ENCODE data around the gene COL18A1.

COL18A1 gene

GRCh38 chr21:45421846-45422775 is 17.1 kb downstream of the COL18A1 start:
- no peak for FAIRE-seq

GRCh38 chr21:45423201-45423955 is 18.4 kb downstream of the COL18A1 start:
- no peak for DNase-seq (ENCODE audit: extremely low spot score, insufficient read length, low read depth)
- no peak for FAIRE-seq

More at GRCh38 chr21:45421846-45422775, 17.1 kb downstream of the COL18A1 start:
- DNase-seq (ENCODE audit: extremely low spot score, insufficient read length, low read depth): no peak

DNA sequence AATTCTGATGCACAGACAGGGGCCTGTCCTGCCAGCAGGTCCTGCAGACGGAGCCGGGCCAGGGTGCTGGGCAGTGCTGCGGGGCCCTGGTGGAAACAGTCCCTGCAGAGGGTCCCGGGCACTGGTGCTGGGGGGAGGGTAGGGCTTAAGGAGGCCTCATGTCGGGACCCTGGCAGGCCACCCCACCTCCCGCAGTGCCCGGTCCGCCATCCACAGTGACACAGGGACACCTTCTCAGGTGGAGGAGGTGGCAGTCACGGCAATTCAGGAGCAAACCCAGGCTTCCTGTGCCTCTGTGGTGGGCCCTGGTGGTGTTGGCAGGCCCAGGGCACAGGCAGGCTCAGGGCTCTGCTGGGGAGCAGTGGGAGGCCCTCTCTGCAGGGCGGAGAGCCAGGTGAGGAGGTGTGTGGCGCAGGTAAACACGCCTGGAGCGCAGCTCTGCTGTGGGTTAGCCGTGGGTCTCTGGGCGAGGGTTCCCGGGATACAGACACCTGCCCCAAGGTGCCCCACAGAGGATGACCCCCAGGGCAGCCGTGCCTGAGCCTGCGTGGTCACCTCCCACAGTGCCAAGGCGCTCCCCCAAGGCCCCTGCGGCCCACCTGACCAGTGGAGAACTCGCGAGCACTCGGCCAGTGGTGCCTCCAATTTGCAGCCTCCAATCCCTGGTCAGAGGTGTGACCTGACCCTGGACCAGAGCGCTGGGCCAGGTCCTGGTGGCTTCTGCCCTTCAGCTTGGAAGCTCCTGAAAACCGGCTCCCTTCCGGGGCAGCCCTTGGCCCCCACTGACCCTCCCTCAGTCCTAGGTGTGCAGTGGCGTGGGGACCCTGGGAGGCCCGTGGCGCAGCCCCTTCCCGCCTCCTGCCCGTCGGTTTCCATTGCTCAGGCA is 19.2 kb downstream of the COL18A1 start:
- FAIRE-seq (no peak), DNase-seq (ENCODE audit: extremely low spot score, insufficient read length, low read depth) (no peak)

GRCh38 chr21:45424854-45425795 is 20.2 kb downstream of the COL18A1 start:
- no peak for FAIRE-seq
- no peak for DNase-seq (ENCODE audit: extremely low spot score, insufficient read length, low read depth)

GRCh38 chr21:45427331-45428271 is 22.6 kb downstream of the COL18A1 start:
- no peak for FAIRE-seq

DNA sequence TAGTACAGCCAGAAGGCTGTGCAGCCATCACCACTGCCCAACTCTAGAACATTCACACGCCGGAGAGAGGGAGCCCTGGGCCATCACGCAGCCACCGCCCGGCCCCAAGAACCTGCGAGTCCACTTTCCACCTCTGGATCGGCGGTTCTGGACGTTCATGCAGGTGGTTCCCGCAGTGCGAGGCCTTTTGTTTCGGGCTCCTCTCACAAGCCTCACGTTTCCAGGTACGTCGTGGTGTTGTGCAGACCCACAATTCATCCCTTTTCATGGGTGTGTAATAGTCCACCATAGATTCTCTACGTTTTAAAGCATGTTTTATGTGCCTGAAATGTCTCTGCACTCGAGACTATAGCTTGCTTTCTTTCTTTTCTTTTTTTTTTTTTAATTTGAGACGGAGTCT is 23.6 kb downstream of the COL18A1 start:
- DNase-seq (ENCODE audit: extremely low spot score, insufficient read length, low read depth) (no peak), FAIRE-seq (no peak)

More at GRCh38 chr21:45427331-45428271, 22.6 kb downstream of the COL18A1 start:
- DNase-seq (ENCODE audit: extremely low spot score, insufficient read length, low read depth): no peak

DNA sequence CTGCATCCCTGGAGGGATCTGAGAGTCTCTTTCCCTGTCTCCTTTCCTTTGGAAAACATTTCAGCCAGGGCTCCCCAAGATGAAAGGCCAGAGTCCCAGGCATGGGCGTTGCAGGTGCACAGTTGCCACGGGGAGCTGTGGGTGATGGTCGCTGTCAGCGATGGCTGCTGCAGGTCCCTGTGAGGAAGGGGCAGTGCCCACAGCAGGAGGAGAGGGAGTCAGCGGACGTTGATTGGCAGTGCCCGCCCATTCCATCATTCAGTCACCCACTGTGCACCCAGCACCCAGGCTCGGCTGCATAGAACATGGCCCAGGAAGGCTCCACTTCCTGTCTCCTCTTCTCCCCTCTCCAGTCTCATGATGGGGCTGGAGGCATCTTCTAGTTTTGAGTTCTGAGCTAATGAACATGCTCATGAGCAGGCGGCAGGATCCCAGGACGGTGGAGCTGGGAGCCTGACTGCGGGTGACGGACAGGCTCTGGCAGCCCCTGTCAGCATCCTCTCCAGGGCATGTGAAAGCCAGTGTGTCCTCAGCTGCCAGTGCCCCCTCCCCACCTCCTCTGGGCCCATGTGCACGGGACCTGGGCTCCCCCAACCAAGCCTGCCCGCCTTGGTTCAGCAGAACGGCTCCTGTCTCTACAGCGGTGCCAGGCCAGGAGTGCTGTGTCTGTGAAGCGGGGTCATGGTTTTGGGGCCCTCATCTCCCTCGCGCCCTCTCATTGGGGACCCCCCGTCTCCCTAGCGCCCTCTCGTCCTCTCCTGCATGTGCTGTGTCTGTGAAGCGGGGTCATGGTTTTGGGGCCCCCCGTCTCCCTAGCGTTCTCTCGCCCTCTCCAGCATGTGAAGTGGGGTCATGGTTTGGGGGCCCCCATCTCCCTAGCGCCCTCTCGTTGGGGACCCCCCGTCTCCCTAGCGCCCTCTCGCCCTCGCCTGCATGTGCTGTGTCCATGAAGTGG is 24.5 kb downstream of the COL18A1 start:
- FAIRE-seq (no peak), DNase-seq (ENCODE audit: extremely low spot score, insufficient read length, low read depth) (no peak)

DNA sequence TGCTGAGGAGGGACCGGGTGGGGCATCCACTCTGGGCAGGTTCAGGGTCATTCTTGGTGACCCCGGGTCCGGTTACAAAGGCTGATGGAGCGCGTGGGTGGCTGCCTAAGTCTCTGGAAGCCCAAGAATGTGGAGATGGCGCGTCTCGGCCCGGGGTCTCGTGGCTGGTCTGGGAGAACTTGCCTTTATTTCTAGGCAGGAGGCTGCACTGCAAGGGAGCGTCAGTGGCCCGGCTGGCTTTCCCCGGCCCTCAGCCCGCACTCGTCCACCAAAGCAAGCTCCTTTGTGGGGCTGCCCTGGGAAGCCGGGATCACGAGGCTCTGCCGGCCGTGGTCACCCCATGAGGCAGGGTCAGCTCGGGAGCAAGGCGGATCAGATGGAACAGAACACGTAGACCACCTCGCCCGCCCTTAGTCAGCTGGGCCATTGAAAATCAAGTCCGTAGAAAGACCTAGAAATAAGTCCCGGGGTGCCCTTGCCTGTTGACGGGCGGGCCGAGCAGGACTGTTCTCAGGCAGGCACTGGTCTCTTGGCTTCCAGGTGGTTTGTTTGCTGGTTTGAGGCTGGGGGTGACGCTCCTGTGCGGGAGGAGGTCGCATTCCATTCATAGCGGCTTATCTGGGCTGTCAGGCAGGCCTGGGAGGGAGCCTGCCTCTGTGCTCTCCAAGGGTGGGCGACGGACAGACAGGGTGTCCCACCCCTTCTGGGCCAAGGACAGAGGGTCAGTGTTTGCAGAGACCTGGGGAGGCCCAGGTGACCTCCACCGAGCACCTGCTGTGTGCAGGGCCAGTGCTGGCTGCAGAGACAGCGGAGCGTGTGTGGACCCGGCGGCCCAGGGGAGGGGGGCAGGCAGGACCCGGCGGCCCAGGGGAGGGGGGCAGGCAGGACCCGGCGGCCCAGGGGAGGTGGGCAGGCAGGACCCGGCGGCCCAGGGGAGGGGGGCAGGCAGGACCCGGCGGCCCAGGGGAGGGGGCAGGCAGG is 25.8 kb downstream of the COL18A1 start:
- FAIRE-seq (no peak), DNase-seq (ENCODE audit: extremely low spot score, insufficient read length, low read depth) (no peak)

DNA sequence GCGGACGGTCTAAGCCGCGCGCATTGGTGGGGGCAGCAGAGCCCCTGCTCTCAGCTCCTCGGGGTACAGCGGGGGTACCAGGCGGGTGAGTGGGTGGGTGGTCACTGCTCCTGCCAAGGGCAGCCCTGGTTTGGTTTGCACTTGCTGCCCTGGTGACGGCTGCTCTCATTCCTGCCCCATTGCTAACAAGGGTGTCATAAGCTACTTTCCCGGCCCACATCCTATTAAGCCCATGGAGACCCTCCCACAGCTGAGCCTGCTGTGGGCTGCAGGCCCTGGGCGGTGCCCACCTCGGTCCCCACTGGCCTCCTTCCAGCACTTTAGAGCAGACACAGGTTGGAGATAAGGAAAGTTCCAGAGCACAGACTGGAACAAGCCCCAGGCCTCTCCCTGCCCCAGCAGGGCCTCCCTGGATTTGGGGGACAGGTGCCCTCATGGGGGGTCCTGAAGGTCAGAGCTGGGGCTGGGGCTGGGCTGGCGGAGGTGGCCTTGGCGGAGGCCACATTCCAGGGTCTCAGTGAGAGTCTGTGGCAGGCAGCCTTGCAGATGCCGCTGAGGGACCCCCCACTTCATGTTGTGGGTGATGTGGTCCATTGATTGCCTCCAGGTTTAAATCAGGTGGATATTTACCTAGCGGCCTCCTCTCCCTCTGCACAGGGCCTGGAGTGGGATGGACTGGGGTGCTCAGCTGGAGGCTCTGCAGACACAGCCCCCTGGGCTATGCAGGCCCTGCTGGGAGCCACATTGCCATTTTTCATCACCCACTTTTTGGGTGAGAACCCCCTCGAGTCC is 27.0 kb downstream of the COL18A1 start:
- DNase-seq (ENCODE audit: extremely low spot score, insufficient read length, low read depth) (no peak), FAIRE-seq (no peak)

DNA sequence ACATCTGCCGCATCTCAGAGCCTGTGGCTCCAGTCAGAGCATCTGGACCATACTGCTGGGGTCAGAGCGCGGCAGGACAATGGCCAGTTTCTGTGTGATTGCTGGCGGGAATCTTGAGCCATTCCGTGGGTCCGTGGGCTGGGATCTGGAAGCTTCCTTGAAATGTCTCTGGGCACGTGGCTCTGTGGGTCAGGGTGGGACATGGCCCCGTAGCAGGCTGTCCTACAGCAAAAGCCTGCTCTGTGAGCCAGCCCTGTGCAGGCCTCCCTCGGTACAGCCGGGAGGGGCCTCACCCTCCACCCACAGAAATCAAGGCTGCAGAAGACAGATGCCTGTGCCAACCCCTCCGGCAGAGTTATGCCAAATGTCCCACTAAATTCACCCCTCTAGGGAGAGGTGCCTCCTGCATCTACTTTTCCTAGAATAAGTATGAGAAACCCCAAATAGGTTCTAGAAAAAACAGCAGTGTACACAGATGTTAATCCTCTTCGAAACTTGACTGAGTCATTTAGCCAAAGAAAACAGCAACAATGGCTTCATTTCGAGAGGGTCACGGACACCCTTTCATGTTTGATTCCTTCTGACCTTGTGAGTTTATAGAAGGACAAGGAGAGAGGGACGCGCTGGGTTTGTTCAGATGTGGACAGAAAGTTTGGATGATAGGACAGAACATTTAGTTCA is 27.8 kb downstream of the COL18A1 start:
- DNase-seq (ENCODE audit: extremely low spot score, insufficient read length, low read depth): no peak
- FAIRE-seq: no peak

DNA sequence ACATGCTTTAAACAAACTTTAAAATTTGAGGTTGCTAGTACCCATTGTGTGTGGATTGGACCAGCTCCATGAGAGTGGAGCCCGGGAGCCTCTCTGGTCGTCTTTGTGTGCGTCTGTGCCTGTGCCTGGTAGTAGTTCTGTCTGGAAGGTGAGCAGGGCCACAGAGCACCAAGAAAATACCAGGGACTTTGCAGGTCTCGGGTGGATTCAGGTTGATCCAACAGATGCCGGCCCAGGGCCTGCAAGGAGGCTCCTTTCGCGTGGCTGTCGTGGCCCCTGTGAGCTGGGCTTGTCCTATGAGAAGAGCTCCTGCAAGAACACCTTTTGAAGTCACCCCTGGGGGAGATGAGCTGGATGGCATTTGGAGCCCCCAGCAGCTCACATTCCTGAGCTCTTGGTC is 28.3 kb downstream of the COL18A1 start:
- DNase-seq (ENCODE audit: extremely low spot score, insufficient read length, low read depth): no peak
- FAIRE-seq: no peak

- DNase-seq (ENCODE audit: extremely low spot score, insufficient read length, low read depth): no peak
- no peak for FAIRE-seq
Measured at GRCh38 chr21:45433911-45434644, 29.1 kb downstream of the COL18A1 start.

- FAIRE-seq: no peak
- DNase-seq (ENCODE audit: extremely low spot score, insufficient read length, low read depth): no peak
Measured at GRCh38 chr21:45434645-45435217, 29.8 kb downstream of the COL18A1 start.

Measured in GM18507 (cell line).